GM10266 (cell line): Measurements from ENCODE around the gene C10orf105.

Source experiments
- DNase-seq: peaks from one replicate; pipeline ENCODE4 v3.0.0; 2012; ENCODE audit errors: extremely low spot score
- TF ChIP-seq, protein P1 (sequence below): IDR thresholded peaks from 2 replicates; pipeline ENCODE4 v1.5.1; 2012; ENCODE audit warnings: mild to moderate bottlenecking, low read depth; ENCODE audit not compliant: control insufficient read depth, insufficient read depth; ENCODE audit errors: missing control alignments

The C10orf105 gene

DNA sequence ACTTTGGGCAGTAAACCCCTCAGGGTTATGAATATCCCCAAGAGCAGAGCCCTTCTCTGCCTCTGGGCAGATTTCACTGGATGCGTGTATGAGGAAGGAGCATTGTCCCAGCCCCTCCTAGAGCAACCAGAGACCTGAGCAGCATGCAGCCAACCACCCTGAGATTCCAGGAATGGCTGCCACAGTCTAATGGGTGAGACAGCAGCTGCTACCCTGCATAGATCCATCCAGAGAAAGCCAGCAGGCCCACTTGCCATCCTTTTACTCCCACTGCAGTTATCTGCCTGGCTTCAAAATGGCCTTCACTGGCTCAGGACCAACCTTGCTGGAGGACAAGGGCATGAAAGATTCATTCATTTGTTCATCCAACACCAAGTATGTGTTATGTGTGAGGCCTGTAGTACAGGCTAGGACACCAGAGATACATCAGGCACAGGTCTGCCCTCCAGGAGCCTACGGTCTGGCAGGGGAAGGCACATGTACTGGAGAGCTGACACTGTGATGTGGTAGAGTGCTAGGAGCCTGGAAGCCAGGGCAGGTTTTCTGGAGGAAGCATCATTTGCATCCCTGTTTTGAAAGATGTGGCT lies 26.2 kb upstream of the C10orf105 start:
- TF ChIP-seq, protein P1, sequence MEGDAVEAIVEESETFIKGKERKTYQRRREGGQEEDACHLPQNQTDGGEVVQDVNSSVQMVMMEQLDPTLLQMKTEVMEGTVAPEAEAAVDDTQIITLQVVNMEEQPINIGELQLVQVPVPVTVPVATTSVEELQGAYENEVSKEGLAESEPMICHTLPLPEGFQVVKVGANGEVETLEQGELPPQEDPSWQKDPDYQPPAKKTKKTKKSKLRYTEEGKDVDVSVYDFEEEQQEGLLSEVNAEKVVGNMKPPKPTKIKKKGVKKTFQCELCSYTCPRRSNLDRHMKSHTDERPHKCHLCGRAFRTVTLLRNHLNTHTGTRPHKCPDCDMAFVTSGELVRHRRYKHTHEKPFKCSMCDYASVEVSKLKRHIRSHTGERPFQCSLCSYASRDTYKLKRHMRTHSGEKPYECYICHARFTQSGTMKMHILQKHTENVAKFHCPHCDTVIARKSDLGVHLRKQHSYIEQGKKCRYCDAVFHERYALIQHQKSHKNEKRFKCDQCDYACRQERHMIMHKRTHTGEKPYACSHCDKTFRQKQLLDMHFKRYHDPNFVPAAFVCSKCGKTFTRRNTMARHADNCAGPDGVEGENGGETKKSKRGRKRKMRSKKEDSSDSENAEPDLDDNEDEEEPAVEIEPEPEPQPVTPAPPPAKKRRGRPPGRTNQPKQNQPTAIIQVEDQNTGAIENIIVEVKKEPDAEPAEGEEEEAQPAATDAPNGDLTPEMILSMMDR: no peak
- DNase-seq: no peak

DNA sequence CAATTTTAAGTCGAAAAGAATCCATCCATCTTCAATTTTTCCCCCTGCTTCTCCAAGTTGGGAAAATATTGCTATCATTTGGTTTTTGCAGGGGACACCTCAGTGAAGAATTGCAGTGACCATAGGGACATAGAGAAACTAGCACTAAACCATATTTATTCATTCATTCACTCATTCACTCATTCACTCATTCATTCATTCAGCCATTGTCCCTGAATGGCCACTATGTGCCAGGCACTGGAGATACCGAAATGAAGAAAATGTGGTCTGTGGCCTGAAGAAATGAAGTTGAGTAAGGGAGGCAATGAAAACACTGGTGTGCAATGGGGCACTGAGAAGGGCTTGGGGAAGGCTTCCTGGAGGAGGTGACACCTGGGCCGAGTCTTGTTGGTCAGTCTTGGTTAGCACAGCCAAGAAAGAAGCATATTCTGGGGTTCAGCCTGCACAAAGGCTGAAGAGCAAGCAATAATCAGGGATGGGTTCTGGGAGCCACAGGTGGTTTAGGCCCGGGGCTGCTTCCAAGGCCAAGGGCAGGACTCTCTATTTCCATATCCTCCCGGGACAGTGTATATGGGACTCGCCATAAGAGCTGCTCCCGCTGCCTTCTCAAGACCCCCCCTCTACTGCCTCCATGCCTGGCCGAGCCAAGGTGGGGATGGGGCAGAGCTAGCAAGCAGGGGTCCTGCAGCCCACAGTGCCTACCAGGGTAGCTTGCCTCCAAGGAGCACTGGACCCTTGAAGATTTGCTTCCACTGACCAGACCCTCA lies 25.5 kb upstream of the C10orf105 start:
- DNase-seq: no peak
- TF ChIP-seq, protein P1: no peak

GRCh38 chr10:71743866-71744265 lies 24.3 kb upstream of the C10orf105 start:
- TF ChIP-seq, protein P1: no peak

GRCh38 chr10:71743089-71743838 lies 23.7 kb upstream of the C10orf105 start:
- no peak for DNase-seq
- TF ChIP-seq, protein P1: no peak

More at GRCh38 chr10:71743866-71744265, 24.3 kb upstream of the C10orf105 start:
- DNase-seq: no peak

- no peak for DNase-seq
- TF ChIP-seq, protein P1: no peak
These were observed 22.9 kb upstream of the C10orf105 start for GRCh38 chr10:71742301-71743088.

DNA sequence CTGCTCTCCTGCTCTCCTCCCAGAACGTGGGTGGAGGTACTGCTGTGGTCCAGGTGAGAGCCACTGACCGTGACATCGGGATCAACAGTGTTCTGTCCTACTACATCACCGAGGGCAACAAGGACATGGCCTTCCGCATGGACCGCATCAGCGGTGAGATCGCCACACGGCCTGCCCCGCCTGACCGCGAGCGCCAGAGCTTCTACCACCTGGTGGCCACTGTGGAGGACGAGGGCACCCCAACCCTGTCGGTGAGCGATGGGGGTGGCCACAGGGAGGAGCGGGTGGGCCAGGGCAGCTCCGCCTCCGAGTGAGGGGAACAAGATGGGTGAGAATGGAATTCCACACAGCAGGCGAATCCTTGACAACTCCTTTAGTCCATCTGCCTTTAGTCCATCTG lies 22.1 kb upstream of the C10orf105 start:
- TF ChIP-seq, protein P1: no peak
- no peak for DNase-seq
